OCI-LY1 (cell line): ENCODE results near the gene TBC1D9B.

ENCODE experiments used
- H2AFZ ChIP-seq: fragments of 200-600 bp; sonication (generic), shearing (Covaris generic); 2 replicates; pipeline ENCODE4 v1.6.0; 2014; ENCODE audit warnings: antibody characterized with exemption, mild to moderate bottlenecking, low read length
- H3F3A ChIP-seq: fragments of 200-600 bp; sonication (generic), shearing (Covaris generic); 2 replicates; pipeline ENCODE4 v1.6.0; 2014; ENCODE audit warnings: mild to moderate bottlenecking, antibody characterized with exemption, low read length, moderate library complexity; ENCODE audit not compliant: insufficient read depth
- H3K27ac ChIP-seq: fragments of 200-600 bp; sonication (generic); 2 replicates; pipeline ENCODE4 v1.5.1; 2014; ENCODE audit warnings: low read length, mixed run types, mild to moderate bottlenecking, low read depth; ENCODE audit not compliant: poor library complexity, severe bottlenecking
- H3K27me3 ChIP-seq: fragments of 200-600 bp; sonication (generic); 2 replicates; pipeline ENCODE4 v1.6.0; 2014; ENCODE audit warnings: antibody characterized with exemption, mild to moderate bottlenecking, low read length, moderate library complexity; ENCODE audit not compliant: insufficient read depth
- H3K36me3 ChIP-seq: fragments of 200-600 bp; sonication (generic); 2 replicates; pipeline ENCODE4 v1.6.1; 2014; ENCODE audit warnings: mild to moderate bottlenecking, antibody characterized with exemption, low read length, moderate library complexity, mixed read lengths; ENCODE audit not compliant: insufficient read depth
- H3K4me1 ChIP-seq: fragments of 200-600 bp; sonication (generic); 2 replicates; pipeline ENCODE4 v1.5.1; 2014; ENCODE audit warnings: mild to moderate bottlenecking, low read length, moderate library complexity; ENCODE audit not compliant: insufficient read depth, severe bottlenecking
- H3K4me2 ChIP-seq: fragments of 200-600 bp; sonication (generic), shearing (Covaris generic); 2 replicates; pipeline ENCODE4 v1.6.1; 2014; ENCODE audit warnings: low read length
- H3K4me3 ChIP-seq: fragments of 200-600 bp; sonication (generic); 2 replicates; pipeline ENCODE4 v1.5.1; 2014; ENCODE audit warnings: low read length, low read depth, mild to moderate bottlenecking, mixed read lengths; ENCODE audit not compliant: poor library complexity, severe bottlenecking
- H3K79me2 ChIP-seq: fragments of 200-600 bp; shearing (Covaris generic); 2 replicates; pipeline ENCODE4 v1.6.1; 2016; ENCODE audit warnings: mixed run types, low read length, mixed read lengths; ENCODE audit not compliant: insufficient read depth
- H3K9ac ChIP-seq: fragments of 200-600 bp; sonication (generic), shearing (Covaris generic); 2 replicates; pipeline ENCODE4 v1.6.1; 2014; ENCODE audit warnings: mild to moderate bottlenecking, low read length, mixed read lengths
- H3K9me2 ChIP-seq: fragments of 200-600 bp; sonication (generic), shearing (Covaris generic); 2 replicates; pipeline ENCODE4 v1.6.1; 2014; ENCODE audit warnings: low read depth, mild to moderate bottlenecking, low read length, mixed read lengths
- H3K9me3 ChIP-seq: fragments of 200-600 bp; shearing (Covaris generic); 2 replicates; pipeline ENCODE4 v1.6.1; 2014; ENCODE audit warnings: low read length, mixed read lengths
- H4K20me1 ChIP-seq: fragments of 200-600 bp; sonication (generic), shearing (Covaris generic); 2 replicates; pipeline ENCODE4 v1.6.0; 2016; ENCODE audit warnings: mild to moderate bottlenecking, low read length; ENCODE audit not compliant: insufficient read depth
- CTCF ChIP-seq: fragments of 200-600 bp; sonication (generic), shearing (Covaris generic); IDR thresholded peaks from 2 replicates; pipeline ENCODE4 v1.5.1; 2017; ENCODE audit warnings: mild to moderate bottlenecking, antibody characterized with exemption, low read length, moderate library complexity, mixed read lengths
- EZH2 ChIP-seq: fragments of 200-600 bp; sonication (generic), shearing (Covaris generic); IDR thresholded peaks from 2 replicates; pipeline ENCODE4 v1.8.0; 2017; ENCODE audit warnings: borderline replicate concordance, mixed run types, mild to moderate bottlenecking, antibody characterized with exemption, low read length, moderate library complexity, mixed read lengths

The TBC1D9B gene

GRCh38 chr5:179918742-179919486 lies 11.2 kb upstream of the TBC1D9B start:
- H3K79me2 ChIP-seq = no peaks in the 10 kb centered on the region
- no peak for TF ChIP-seq EZH2
- no peak for TF ChIP-seq CTCF
- no peaks in the 10 kb centered on the region for H3K27me3 ChIP-seq
- H3K4me1 ChIP-seq = peaks cover 46% of the 10 kb centered on the region
- no peaks in the 10 kb centered on the region for H3K36me3 ChIP-seq
- H3K4me3 ChIP-seq = no peak overlapping the region
- no peaks in the 10 kb centered on the region for H3F3A ChIP-seq
- no peaks in the 10 kb centered on the region for H4K20me1 ChIP-seq
- H3K9me2 ChIP-seq = no peaks in the 10 kb centered on the region
- H3K9me3 ChIP-seq = no peaks in the 10 kb centered on the region
- no peak overlapping the region for H2AFZ ChIP-seq
- no peak overlapping the region for H3K27ac ChIP-seq
- no peak overlapping the region; the same call in 1 of the 2 replicates for H3K4me2 ChIP-seq
- H3K9ac ChIP-seq = no peak overlapping the region

- no peak overlapping the region for H3K9ac ChIP-seq
- no peaks in the 10 kb centered on the region for H3K36me3 ChIP-seq
- no peaks in the 10 kb centered on the region for H4K20me1 ChIP-seq
- H3K79me2 ChIP-seq = no peaks in the 10 kb centered on the region
- TF ChIP-seq EZH2 (no peak), CTCF (no peak)
- no peak overlapping the region for H3K27ac ChIP-seq
- no peaks in the 10 kb centered on the region for H3F3A ChIP-seq
- H3K9me3 ChIP-seq = no peaks in the 10 kb centered on the region
- no peak overlapping the region for H3K4me2 ChIP-seq
- H3K9me2 ChIP-seq = no peaks in the 10 kb centered on the region
- H3K4me1 ChIP-seq = peaks cover 38% of the 10 kb centered on the region
- H3K4me3 ChIP-seq = no peak overlapping the region
- H2AFZ ChIP-seq = no peak overlapping the region
- H3K27me3 ChIP-seq = no peaks in the 10 kb centered on the region
Observed at GRCh38 chr5:179916523-179916922, 8.8 kb upstream of the TBC1D9B start.

GRCh38 chr5:179915406-179915935 lies 7.8 kb upstream of the TBC1D9B start:
- Histone ChIP-seq H3K27ac (no peak overlapping the region), H3K4me1 (peaks cover 38% of the 10 kb centered on the region), H3K9ac (no peak overlapping the region), H3F3A (no peaks in the 10 kb centered on the region), H3K9me2 (no peaks in the 10 kb centered on the region), H3K4me2 (no peak overlapping the region), H3K4me3 (no peak overlapping the region), H3K9me3 (no peaks in the 10 kb centered on the region), H3K79me2 (no peaks in the 10 kb centered on the region), H2AFZ (no peak overlapping the region), H3K27me3 (no peaks in the 10 kb centered on the region), H4K20me1 (no peaks in the 10 kb centered on the region), H3K36me3 (no peaks in the 10 kb centered on the region)
- TF ChIP-seq EZH2 (no peak), CTCF (no peak)
